IMR-90 (cell line): ENCODE results near the gene CHMP5. TPM values are rescaled to one million over a fixed set of nuclear protein-coding genes. Genes with fewer than 3 reads are reported as not detected.

Source experiments
- ATAC-seq: fragments of 200-7000 bp; cut with Tn5 transposase; 2 replicates; pipeline ENCODE4 v1.9.1; 2020; ENCODE audit warnings: low read depth, mild to moderate bottlenecking, moderate library complexity
- BruUV-seq: library from RNA; stranded (reverse); fragments of 400-500 nt; replicated peaks from 2 replicates; lab custom pipeline; 2021; lab: Mats Ljungman, UMichigan
- CTCF ChIA-PET: fragments of 300-600 bp; formaldehyde crosslinking; extraction: SDS; loops from one replicate; lab custom pipeline; 2021; ENCODE audit warnings: antibody characterized with exemption; lab: Yijun Ruan, JAX
- POLR2A ChIA-PET: fragments of 300-600 bp; sonication (Branson Sonifier 250); formaldehyde crosslinking; loops from one replicate; lab custom pipeline; 2022; ENCODE audit warnings: antibody characterized with exemption; ENCODE audit not compliant: unreplicated experiment; lab: Charles Lee
- DNase-seq: peaks from one replicate; pipeline ENCODE4 v3.0.0; 2013
- H2AFZ ChIP-seq: replicated peaks from 2 replicates; pipeline ENCODE3; 2013; ENCODE audit warnings: low read length, mild to moderate bottlenecking; ENCODE audit not compliant: poor library complexity
- H2AK5ac ChIP-seq: 2 replicates; pipeline ENCODE4 v1.6.1; 2013; ENCODE audit warnings: low read depth, low read length, inconsistent platforms
- H2AK9ac ChIP-seq: replicated peaks from 2 replicates; pipeline ENCODE3; 2013; ENCODE audit warnings: mild to moderate bottlenecking, low read depth, low read length, moderate library complexity; ENCODE audit not compliant: poor library complexity
- H2BK120ac ChIP-seq: 2 replicates; pipeline ENCODE4 v1.6.1; 2013; ENCODE audit warnings: low read depth, low read length, inconsistent platforms
- H2BK15ac ChIP-seq: 3 replicates; pipeline ENCODE4 v1.6.1; 2013; ENCODE audit warnings: low read depth, low read length, inconsistent platforms
- H2BK20ac ChIP-seq: 2 replicates; pipeline ENCODE4 v1.6.1; 2013; ENCODE audit warnings: low read depth, mild to moderate bottlenecking, inconsistent platforms, low read length, moderate library complexity
- H2BK5ac ChIP-seq: 2 replicates; pipeline ENCODE4 v1.6.1; 2013; ENCODE audit warnings: mild to moderate bottlenecking, low read depth, low read length, inconsistent platforms; ENCODE audit not compliant: poor library complexity, severe bottlenecking
- H3K14ac ChIP-seq: replicated peaks from 2 replicates; pipeline ENCODE4 v1.6.1; 2013; ENCODE audit warnings: low read depth, low read length, inconsistent platforms
- H3K18ac ChIP-seq: 2 replicates; pipeline ENCODE4 v1.6.1; 2013; ENCODE audit warnings: low read depth, low read length, control low read depth
- H3K23ac ChIP-seq: 2 replicates; pipeline ENCODE4 v1.6.1; 2013; ENCODE audit warnings: low read depth, low read length, inconsistent platforms
- H3K27ac ChIP-seq: 2 replicates; pipeline ENCODE4 v1.5.1; 2013; ENCODE audit warnings: mild to moderate bottlenecking, control low read depth, low read length; ENCODE audit not compliant: insufficient read depth
- H3K27me3 ChIP-seq: 2 replicates; pipeline ENCODE4 v1.6.1; 2013; ENCODE audit warnings: low read length; ENCODE audit not compliant: control insufficient read depth, insufficient read depth
- H3K36me3 ChIP-seq: 2 replicates; pipeline ENCODE4 v1.6.1; 2013; ENCODE audit warnings: low read length, mixed read lengths; ENCODE audit not compliant: control insufficient read depth, insufficient read depth
- H3K4ac ChIP-seq: 2 replicates; pipeline ENCODE4 v1.6.1; 2013; ENCODE audit warnings: low read depth, low read length, inconsistent platforms
- H3K4me1 ChIP-seq: 2 replicates; pipeline ENCODE4 v1.6.1; 2013; ENCODE audit warnings: low read length, mixed read lengths; ENCODE audit not compliant: control insufficient read depth, insufficient read depth
- H3K4me2 ChIP-seq: 2 replicates; pipeline ENCODE4 v1.6.1; 2013; ENCODE audit warnings: low read depth, mild to moderate bottlenecking, control low read depth, low read length, moderate library complexity
- H3K4me3 ChIP-seq: 2 replicates; pipeline ENCODE4 v1.5.1; 2013; ENCODE audit warnings: low read depth, mild to moderate bottlenecking, control low read depth, low read length, moderate library complexity; ENCODE audit not compliant: insufficient read depth
- H3K56ac ChIP-seq: 2 replicates; pipeline ENCODE4 v1.6.1; 2013; ENCODE audit warnings: low read length, inconsistent platforms; ENCODE audit not compliant: insufficient read depth; ENCODE audit errors: extremely low read depth
- H3K79me1 ChIP-seq, 2 experiments: 2 replicates each; pipeline ENCODE4 v1.6.1; 2013; ENCODE audit warnings: low read length in 2 of 2, inconsistent platforms in 1 of 2, low read depth in 1 of 2
- H3K9ac ChIP-seq: 2 replicates; pipeline ENCODE4 v1.6.1; 2013; ENCODE audit warnings: low read depth, low read length, control low read depth
- H3K9me1 ChIP-seq: 2 replicates; pipeline ENCODE4 v1.6.1; 2013; ENCODE audit warnings: low read length, inconsistent platforms; ENCODE audit not compliant: insufficient read depth
- H3K9me3 ChIP-seq: 2 replicates; pipeline ENCODE4 v1.6.1; 2013; ENCODE audit warnings: low read length; ENCODE audit not compliant: control insufficient read depth, insufficient read depth
- H4K20me1 ChIP-seq: 2 replicates; pipeline ENCODE4 v1.6.1; 2013; ENCODE audit warnings: low read length, inconsistent platforms; ENCODE audit not compliant: insufficient read depth
- H4K5ac ChIP-seq: 2 replicates; pipeline ENCODE4 v1.6.1; 2013; ENCODE audit warnings: mild to moderate bottlenecking, low read depth, low read length, control low read depth
- H4K8ac ChIP-seq, 2 experiments: 2 replicates each; pipeline ENCODE4 v1.6.1; 2013; ENCODE audit warnings: low read depth in 2 of 2, low read length in 2 of 2, control low read depth in 1 of 2, inconsistent platforms in 1 of 2
- H4K91ac ChIP-seq: 2 replicates; pipeline ENCODE4 v1.6.1; 2013; ENCODE audit warnings: low read depth, low read length, inconsistent platforms; ENCODE audit not compliant: insufficient read depth
- CHD1 ChIP-seq: IDR thresholded peaks from 2 replicates; pipeline ENCODE4 v1.6.1; 2012; ENCODE audit warnings: low read depth, low read length, improper control_type of control experiment
- MAFK ChIP-seq: IDR thresholded peaks from 2 replicates; pipeline ENCODE4 v1.6.1; 2012; ENCODE audit warnings: low read depth, low read length, improper control_type of control experiment
- RAD21 ChIP-seq: IDR thresholded peaks from 2 replicates; pipeline ENCODE4 v1.6.1; 2012; ENCODE audit warnings: low read length, improper control_type of control experiment
- RFX5 ChIP-seq: IDR thresholded peaks from 2 replicates; pipeline ENCODE4 v1.8.0; 2012; ENCODE audit warnings: low read depth, mild to moderate bottlenecking, low read length, moderate library complexity
- SMC3 ChIP-seq: fragments of 150-350 bp; IDR thresholded peaks from 2 replicates; pipeline ENCODE4 v1.6.1; 2016; ENCODE audit warnings: low read depth, mild to moderate bottlenecking, antibody characterized with exemption, low read length, moderate library complexity
- WGBS, 2 experiments: methylation state at CpG; one replicate each; pipeline versions ENCODE4 v1.1.5 to v1.1.7; 2013; ENCODE audit warnings: missing lambda C conversion rate in 2 of 2; ENCODE audit not compliant: insufficient read length in 1 of 2; ENCODE audit errors: extremely low coverage in 2 of 2; 5-methylcytosine and 5-hydroxymethylcytosine counted together
- dilution Hi-C: fragments of 300-500 bp; cut with HindIII; formaldehyde crosslinking; loops from one replicate; pipeline ENCODE4 v1.14.3; 2018; ENCODE audit warnings: low sequenced_read_pairs; ENCODE audit not compliant: unreplicated experiment
- in situ Hi-C: fragments of 300-500 bp; cut with MboI; formaldehyde crosslinking; loops from 3 replicates; pipeline ENCODE4 v1.14.3; 2019; ENCODE audit warnings: low sequenced_read_pairs, inconsistent platforms, mixed read lengths
- intact Hi-C: fragments of 100-400 bp; cut with micrococcal nuclease; formaldehyde crosslinking; loops from 2 replicates; pipeline ENCODE4 v1.10.0; 2022
- polyA plus RNA-seq, 3 experiments: library from polyadenylated mRNA; depleted of rRNA; stranded (reverse); fragments of >200 nt; gene quantifications; 2 replicates each; pipeline ENCODE4 v1.2.3, GENCODE V29; 2012; ENCODE audit warnings: low replicate concordance in 1 of 3
- total RNA-seq: library from RNA; depleted of rRNA; stranded (reverse); fragments of >200 nt; gene quantifications from 2 replicates; pipeline ENCODE4 v1.2.3, GENCODE V29; 2012
- TF ChIP-seq, protein P1 (sequence below): conservative IDR thresholded peaks from 2 replicates; pipeline ENCODE4 v1.5.1; 2012; ENCODE audit warnings: mild to moderate bottlenecking, low read depth, low read length, improper control_type of control experiment

The CHMP5 gene
- total and polyA plus RNA-seq, 2 of the 4 experiments (the other 2 are of a cell fraction): 70.6 to 80.8 TPM

DNA sequence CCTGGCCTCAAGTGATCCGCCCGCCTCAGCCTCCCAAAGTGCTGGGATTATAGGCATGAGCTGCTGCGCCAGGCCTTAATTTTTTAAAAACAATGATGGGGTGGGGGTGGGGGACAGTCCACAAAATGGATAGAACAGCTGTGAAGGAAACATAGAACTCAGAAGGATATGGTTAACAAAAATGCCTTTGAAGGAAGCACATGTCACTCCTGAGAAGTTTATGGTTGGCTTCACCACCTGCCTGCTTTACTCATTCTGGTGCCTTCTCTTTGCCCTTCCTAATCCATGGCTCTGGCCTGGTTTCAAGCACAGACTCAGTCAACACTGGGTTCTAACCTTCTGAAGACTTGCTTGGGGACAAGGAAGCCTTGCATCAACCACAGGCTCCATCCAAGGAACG lies 10.6 kb upstream of the CHMP5 start:
- 100% methylated on average over 3 of the region's 4 CpGs; no CpG with 5 or more reads in 1 of the 2 experiments for WGBS, 2 experiments
- Histone ChIP-seq H3K23ac (no peak overlapping the region), H3K27ac (no peak overlapping the region), H3K9me1 (peaks cover 3% of the 10 kb centered on the region; the same call in 1 of the 2 replicates), H2AK9ac (no peak overlapping the region), H2AFZ (no peak overlapping the region), H2BK15ac (no peak overlapping the region), H3K79me1 (peaks cover 3 to 9% of the 10 kb centered on the region in 2 experiments), H2BK120ac (no peak overlapping the region), H3K9ac (no peak overlapping the region), H2BK5ac (no peak overlapping the region), H3K56ac (no peak overlapping the region), H3K27me3 (no peaks in the 10 kb centered on the region), H4K91ac (no peak overlapping the region), H4K20me1 (no peaks in the 10 kb centered on the region), H3K4me1 (peaks cover 3% of the 10 kb centered on the region), H3K4me2 (no peak overlapping the region), H3K18ac (no peak overlapping the region), H2AK5ac (no peak overlapping the region), H3K4ac (no peak overlapping the region), H4K5ac (no peak overlapping the region), H3K14ac (no peak overlapping the region), H4K8ac (no peak overlapping the region), H3K4me3 (no peak overlapping the region), H3K9me3 (no peaks in the 10 kb centered on the region), H2BK20ac (no peak overlapping the region), H3K36me3 (peaks cover 47% of the 10 kb centered on the region)
- TF ChIP-seq RAD21 (no peak), MAFK (no peak), RFX5 (no peak), CHD1 (no peak), SMC3 (no peak)
- TF ChIP-seq, protein P1, sequence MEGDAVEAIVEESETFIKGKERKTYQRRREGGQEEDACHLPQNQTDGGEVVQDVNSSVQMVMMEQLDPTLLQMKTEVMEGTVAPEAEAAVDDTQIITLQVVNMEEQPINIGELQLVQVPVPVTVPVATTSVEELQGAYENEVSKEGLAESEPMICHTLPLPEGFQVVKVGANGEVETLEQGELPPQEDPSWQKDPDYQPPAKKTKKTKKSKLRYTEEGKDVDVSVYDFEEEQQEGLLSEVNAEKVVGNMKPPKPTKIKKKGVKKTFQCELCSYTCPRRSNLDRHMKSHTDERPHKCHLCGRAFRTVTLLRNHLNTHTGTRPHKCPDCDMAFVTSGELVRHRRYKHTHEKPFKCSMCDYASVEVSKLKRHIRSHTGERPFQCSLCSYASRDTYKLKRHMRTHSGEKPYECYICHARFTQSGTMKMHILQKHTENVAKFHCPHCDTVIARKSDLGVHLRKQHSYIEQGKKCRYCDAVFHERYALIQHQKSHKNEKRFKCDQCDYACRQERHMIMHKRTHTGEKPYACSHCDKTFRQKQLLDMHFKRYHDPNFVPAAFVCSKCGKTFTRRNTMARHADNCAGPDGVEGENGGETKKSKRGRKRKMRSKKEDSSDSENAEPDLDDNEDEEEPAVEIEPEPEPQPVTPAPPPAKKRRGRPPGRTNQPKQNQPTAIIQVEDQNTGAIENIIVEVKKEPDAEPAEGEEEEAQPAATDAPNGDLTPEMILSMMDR: no peak
- dilution Hi-C loops (no loop called here), in situ Hi-C loops (no loop called here), intact Hi-C loops (no loop called here)
- BruUV-seq: no TSS peak
- ChIA-PET CTCF (no interaction called here), POLR2A (no interaction called here)
- ATAC-seq: no peak
- no peak for DNase-seq
